VCaP (cell line): ENCODE results near the gene NKX2-3.

ENCODE experiments used
- H3K27ac ChIP-seq: fragments of 450-650 bp; 2 replicates; pipeline ENCODE4 v1.5.1; 2017
- CTCF ChIP-seq: fragments of 450-650 bp; conservative IDR thresholded peaks from 2 replicates; pipeline ENCODE4 v1.5.1; 2017; ENCODE audit warnings: mild to moderate bottlenecking, moderate library complexity

The NKX2-3 gene

GRCh38 chr10:99558708-99559107 is 26.0 kb downstream of the NKX2-3 start:
- H3K27ac ChIP-seq: no peak overlapping the region
- no peak for TF ChIP-seq CTCF

GRCh38 chr10:99560277-99561126 is 27.8 kb downstream of the NKX2-3 start:
- H3K27ac ChIP-seq: peak overlapping the region; percentile 37; the same call in 1 of the 2 replicates
- TF ChIP-seq CTCF: peak; percentile 84

DNA sequence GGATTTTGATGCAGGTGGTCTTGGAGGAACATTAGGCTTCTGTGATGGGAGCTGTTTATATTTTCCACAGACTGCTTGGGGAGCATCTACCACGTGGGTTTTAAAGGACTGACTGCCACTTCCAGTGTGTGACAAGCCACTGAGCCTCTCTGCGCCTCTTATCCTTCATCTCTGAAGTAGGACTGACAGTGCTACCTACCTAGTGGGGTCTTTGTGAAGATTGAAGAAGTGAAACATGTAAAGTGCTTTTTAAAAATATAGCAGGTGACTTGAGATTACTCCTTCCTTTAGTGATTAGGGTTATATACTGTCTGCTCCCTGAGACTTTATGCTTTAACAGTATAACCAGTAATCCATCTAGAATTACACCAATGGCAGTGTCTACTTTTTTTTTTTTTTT is 29.9 kb downstream of the NKX2-3 start:
- TF ChIP-seq CTCF: no peak
- no peak overlapping the region for H3K27ac ChIP-seq

DNA sequence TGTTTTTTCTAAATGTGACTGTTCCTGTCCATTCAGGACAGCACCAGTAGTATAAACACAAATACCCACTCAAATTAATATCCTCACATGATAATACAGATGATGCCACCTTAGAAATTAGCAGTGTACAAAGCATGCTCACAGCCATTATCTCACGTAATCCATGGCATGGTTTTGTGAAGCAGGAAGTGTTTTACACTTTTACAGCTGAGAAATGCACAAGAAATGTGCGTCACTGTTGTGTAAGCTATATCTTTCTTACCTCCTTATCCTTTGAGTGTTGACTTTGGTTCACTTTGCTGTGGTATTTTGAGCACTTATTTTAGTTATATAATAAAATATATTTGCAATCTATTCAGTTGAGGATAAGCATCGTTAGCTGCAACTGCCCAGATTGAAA is 31.6 kb downstream of the NKX2-3 start:
- TF ChIP-seq CTCF: no peak
- H3K27ac ChIP-seq: no peak overlapping the region

GRCh38 chr10:99565166-99565565 is 32.4 kb downstream of the NKX2-3 start:
- H3K27ac ChIP-seq: no peak overlapping the region
- no peak for TF ChIP-seq CTCF

GRCh38 chr10:99569253-99569939 is 36.7 kb downstream of the NKX2-3 start:
- TF ChIP-seq CTCF: no peak
- no peak overlapping the region for H3K27ac ChIP-seq

- TF ChIP-seq CTCF: no peak
- no peak overlapping the region for H3K27ac ChIP-seq
Measured at GRCh38 chr10:99569961-99570360, 37.2 kb downstream of the NKX2-3 start.
